OCI-LY7 (cell line): ENCODE measurements around the gene PLXNC1.

Source experiments
- CTCF ChIP-seq: fragments of 200-600 bp; sonication (generic); conservative IDR thresholded peaks from 2 replicates; pipeline ENCODE4 v1.5.1; 2014; ENCODE audit warnings: mild to moderate bottlenecking, antibody characterized with exemption, low read length, moderate library complexity, mixed read lengths
- EZH2phosphoT487 ChIP-seq: fragments of 200-600 bp; sonication (generic); IDR thresholded peaks from 2 replicates; pipeline ENCODE4 v1.6.1; 2018; ENCODE audit warnings: low read depth, borderline replicate concordance, mild to moderate bottlenecking, mixed run types, antibody characterized with exemption, low read length, moderate library complexity, mixed read lengths

- TF ChIP-seq CTCF = no peak
- TF ChIP-seq EZH2phosphoT487 = no peak
Observed at GRCh38 chr12:94326727-94327126, 178.3 kb downstream of the PLXNC1 start.
